GM21526 (cell line): ENCODE measurements around the gene GPR173.

Experiments used
- ATAC-seq: cut with Tn5 transposase; IDR thresholded peaks from one replicate; pipeline ENCODE4 v1.9.1; 2021; ENCODE audit warnings: moderate library complexity; ENCODE audit not compliant: unreplicated experiment, low FRiP score

The GPR173 gene

GRCh38 chrX:53048169-53049126, at the start of gene GPR173:
Gene GPR173, plus strand, starts transcription at chrX:53048789. Its CDS starts 27,833 bp downstream, at chrX:53076622.
- no peak for ATAC-seq

GRCh38 chrX:53000447-53001135, 48.0 kb upstream of the GPR173 start:
- ATAC-seq = no peak

- ATAC-seq = no peak
Measured at GRCh38 chrX:53001958-53002357, 46.6 kb upstream of the GPR173 start.

- ATAC-seq = no peak
Measured at GRCh38 chrX:53003111-53003510, 45.5 kb upstream of the GPR173 start.

- ATAC-seq = no peak
Measured at GRCh38 chrX:53004038-53004437, 44.6 kb upstream of the GPR173 start.

GRCh38 chrX:53004811-53005210, 43.8 kb upstream of the GPR173 start:
- ATAC-seq = no peak

- no peak for ATAC-seq
Measured at GRCh38 chrX:53005327-53005726, 43.3 kb upstream of the GPR173 start.

GRCh38 chrX:53009032-53009431, 39.6 kb upstream of the GPR173 start:
- ATAC-seq = no peak

- no peak for ATAC-seq
Measured at GRCh38 chrX:53013291-53013690, 35.3 kb upstream of the GPR173 start.

- no peak for ATAC-seq
Measured at GRCh38 chrX:53018627-53019026, 30.0 kb upstream of the GPR173 start.

GRCh38 chrX:53022381-53022780, 26.2 kb upstream of the GPR173 start:
- ATAC-seq = no peak

- no peak for ATAC-seq
Measured at GRCh38 chrX:53028678-53029077, 19.9 kb upstream of the GPR173 start.

GRCh38 chrX:53031380-53031779, 17.2 kb upstream of the GPR173 start:
- ATAC-seq = no peak

- no peak for ATAC-seq
Measured at GRCh38 chrX:53036149-53036548, 12.4 kb upstream of the GPR173 start.

- no peak for ATAC-seq
Measured at GRCh38 chrX:53039236-53039635, 9.4 kb upstream of the GPR173 start.

- no peak for ATAC-seq
Measured at GRCh38 chrX:53044995-53045394, 3.6 kb upstream of the GPR173 start.

GRCh38 chrX:53047228-53047627, 1.4 kb upstream of the GPR173 start:
- ATAC-seq = no peak

- no peak for ATAC-seq
Measured at GRCh38 chrX:53049127-53049517, 533 bp downstream of the GPR173 start.

GRCh38 chrX:53050841-53051240, 2.3 kb downstream of the GPR173 start:
- no peak for ATAC-seq

- no peak for ATAC-seq
Measured at GRCh38 chrX:53055244-53055849, 6.8 kb downstream of the GPR173 start.

GRCh38 chrX:53056292-53056691, 7.7 kb downstream of the GPR173 start:
- no peak for ATAC-seq
